IMR-90 (cell line): ENCODE results near the gene HHATL. TPM values are rescaled to one million over a fixed set of nuclear protein-coding genes. Genes with fewer than 3 reads are reported as not detected.

ENCODE experiments used
- ATAC-seq: fragments of 200-7000 bp; cut with Tn5 transposase; 2 replicates; pipeline ENCODE4 v1.9.1; 2020; ENCODE audit warnings: low read depth, mild to moderate bottlenecking, moderate library complexity
- BruUV-seq: library from RNA; stranded (reverse); fragments of 400-500 nt; replicated peaks from 2 replicates; lab custom pipeline; 2021; lab: Mats Ljungman, UMichigan
- CTCF ChIA-PET: fragments of 300-600 bp; formaldehyde crosslinking; extraction: SDS; loops from one replicate; lab custom pipeline; 2021; ENCODE audit warnings: antibody characterized with exemption; lab: Yijun Ruan, JAX
- POLR2A ChIA-PET: fragments of 300-600 bp; sonication (Branson Sonifier 250); formaldehyde crosslinking; loops from one replicate; lab custom pipeline; 2022; ENCODE audit warnings: antibody characterized with exemption; ENCODE audit not compliant: unreplicated experiment; lab: Charles Lee
- DNase-seq: peaks from one replicate; pipeline ENCODE4 v3.0.0; 2013
- H2AFZ ChIP-seq: replicated peaks from 2 replicates; pipeline ENCODE3; 2013; ENCODE audit warnings: low read length, mild to moderate bottlenecking; ENCODE audit not compliant: poor library complexity
- H2AK5ac ChIP-seq: 2 replicates; pipeline ENCODE4 v1.6.1; 2013; ENCODE audit warnings: low read depth, low read length, inconsistent platforms
- H2AK9ac ChIP-seq: replicated peaks from 2 replicates; pipeline ENCODE3; 2013; ENCODE audit warnings: mild to moderate bottlenecking, low read depth, low read length, moderate library complexity; ENCODE audit not compliant: poor library complexity
- H2BK120ac ChIP-seq: 2 replicates; pipeline ENCODE4 v1.6.1; 2013; ENCODE audit warnings: low read depth, low read length, inconsistent platforms
- H2BK15ac ChIP-seq: 3 replicates; pipeline ENCODE4 v1.6.1; 2013; ENCODE audit warnings: low read depth, low read length, inconsistent platforms
- H2BK20ac ChIP-seq: 2 replicates; pipeline ENCODE4 v1.6.1; 2013; ENCODE audit warnings: low read depth, mild to moderate bottlenecking, inconsistent platforms, low read length, moderate library complexity
- H2BK5ac ChIP-seq: 2 replicates; pipeline ENCODE4 v1.6.1; 2013; ENCODE audit warnings: mild to moderate bottlenecking, low read depth, low read length, inconsistent platforms; ENCODE audit not compliant: poor library complexity, severe bottlenecking
- H3K14ac ChIP-seq: replicated peaks from 2 replicates; pipeline ENCODE4 v1.6.1; 2013; ENCODE audit warnings: low read depth, low read length, inconsistent platforms
- H3K18ac ChIP-seq: 2 replicates; pipeline ENCODE4 v1.6.1; 2013; ENCODE audit warnings: low read depth, low read length, control low read depth
- H3K23ac ChIP-seq: 2 replicates; pipeline ENCODE4 v1.6.1; 2013; ENCODE audit warnings: low read depth, low read length, inconsistent platforms
- H3K27ac ChIP-seq: 2 replicates; pipeline ENCODE4 v1.5.1; 2013; ENCODE audit warnings: mild to moderate bottlenecking, control low read depth, low read length; ENCODE audit not compliant: insufficient read depth
- H3K27me3 ChIP-seq: 2 replicates; pipeline ENCODE4 v1.6.1; 2013; ENCODE audit warnings: low read length; ENCODE audit not compliant: control insufficient read depth, insufficient read depth
- H3K36me3 ChIP-seq: 2 replicates; pipeline ENCODE4 v1.6.1; 2013; ENCODE audit warnings: low read length, mixed read lengths; ENCODE audit not compliant: control insufficient read depth, insufficient read depth
- H3K4ac ChIP-seq: 2 replicates; pipeline ENCODE4 v1.6.1; 2013; ENCODE audit warnings: low read depth, low read length, inconsistent platforms
- H3K4me1 ChIP-seq: 2 replicates; pipeline ENCODE4 v1.6.1; 2013; ENCODE audit warnings: low read length, mixed read lengths; ENCODE audit not compliant: control insufficient read depth, insufficient read depth
- H3K4me2 ChIP-seq: 2 replicates; pipeline ENCODE4 v1.6.1; 2013; ENCODE audit warnings: low read depth, mild to moderate bottlenecking, control low read depth, low read length, moderate library complexity
- H3K4me3 ChIP-seq: 2 replicates; pipeline ENCODE4 v1.5.1; 2013; ENCODE audit warnings: low read depth, mild to moderate bottlenecking, control low read depth, low read length, moderate library complexity; ENCODE audit not compliant: insufficient read depth
- H3K56ac ChIP-seq: 2 replicates; pipeline ENCODE4 v1.6.1; 2013; ENCODE audit warnings: low read length, inconsistent platforms; ENCODE audit not compliant: insufficient read depth; ENCODE audit errors: extremely low read depth
- H3K79me1 ChIP-seq, 2 experiments: 2 replicates each; pipeline ENCODE4 v1.6.1; 2013; ENCODE audit warnings: low read length in 2 of 2, inconsistent platforms in 1 of 2, low read depth in 1 of 2
- H3K9ac ChIP-seq: 2 replicates; pipeline ENCODE4 v1.6.1; 2013; ENCODE audit warnings: low read depth, low read length, control low read depth
- H3K9me1 ChIP-seq: 2 replicates; pipeline ENCODE4 v1.6.1; 2013; ENCODE audit warnings: low read length, inconsistent platforms; ENCODE audit not compliant: insufficient read depth
- H3K9me3 ChIP-seq: 2 replicates; pipeline ENCODE4 v1.6.1; 2013; ENCODE audit warnings: low read length; ENCODE audit not compliant: control insufficient read depth, insufficient read depth
- H4K20me1 ChIP-seq: 2 replicates; pipeline ENCODE4 v1.6.1; 2013; ENCODE audit warnings: low read length, inconsistent platforms; ENCODE audit not compliant: insufficient read depth
- H4K5ac ChIP-seq: 2 replicates; pipeline ENCODE4 v1.6.1; 2013; ENCODE audit warnings: mild to moderate bottlenecking, low read depth, low read length, control low read depth
- H4K8ac ChIP-seq, 2 experiments: 2 replicates each; pipeline ENCODE4 v1.6.1; 2013; ENCODE audit warnings: low read depth in 2 of 2, low read length in 2 of 2, control low read depth in 1 of 2, inconsistent platforms in 1 of 2
- H4K91ac ChIP-seq: 2 replicates; pipeline ENCODE4 v1.6.1; 2013; ENCODE audit warnings: low read depth, low read length, inconsistent platforms; ENCODE audit not compliant: insufficient read depth
- CEBPB ChIP-seq: IDR thresholded peaks from 2 replicates; pipeline ENCODE4 v1.6.1; 2012; ENCODE audit warnings: low read depth, low read length, improper control_type of control experiment
- MAFK ChIP-seq: IDR thresholded peaks from 2 replicates; pipeline ENCODE4 v1.6.1; 2012; ENCODE audit warnings: low read depth, low read length, improper control_type of control experiment
- POLR2A ChIP-seq: IDR thresholded peaks from 2 replicates; pipeline ENCODE4 v1.6.1; 2012; ENCODE audit warnings: mild to moderate bottlenecking, low read depth, low read length
- RAD21 ChIP-seq: IDR thresholded peaks from 2 replicates; pipeline ENCODE4 v1.6.1; 2012; ENCODE audit warnings: low read length, improper control_type of control experiment
- RFX5 ChIP-seq: IDR thresholded peaks from 2 replicates; pipeline ENCODE4 v1.8.0; 2012; ENCODE audit warnings: low read depth, mild to moderate bottlenecking, low read length, moderate library complexity
- SMC3 ChIP-seq: fragments of 150-350 bp; IDR thresholded peaks from 2 replicates; pipeline ENCODE4 v1.6.1; 2016; ENCODE audit warnings: low read depth, mild to moderate bottlenecking, antibody characterized with exemption, low read length, moderate library complexity
- WGBS, 2 experiments: methylation state at CpG; one replicate each; pipeline versions ENCODE4 v1.1.5 to v1.1.7; 2013; ENCODE audit warnings: missing lambda C conversion rate in 2 of 2; ENCODE audit not compliant: insufficient read length in 1 of 2; ENCODE audit errors: extremely low coverage in 2 of 2; 5-methylcytosine and 5-hydroxymethylcytosine counted together
- dilution Hi-C: fragments of 300-500 bp; cut with HindIII; formaldehyde crosslinking; loops from one replicate; pipeline ENCODE4 v1.14.3; 2018; ENCODE audit warnings: low sequenced_read_pairs; ENCODE audit not compliant: unreplicated experiment
- in situ Hi-C: fragments of 300-500 bp; cut with MboI; formaldehyde crosslinking; loops from 3 replicates; pipeline ENCODE4 v1.14.3; 2019; ENCODE audit warnings: low sequenced_read_pairs, inconsistent platforms, mixed read lengths
- intact Hi-C: fragments of 100-400 bp; cut with micrococcal nuclease; formaldehyde crosslinking; loops from 2 replicates; pipeline ENCODE4 v1.10.0; 2022
- polyA plus RNA-seq, 3 experiments: library from polyadenylated mRNA; depleted of rRNA; stranded (reverse); fragments of >200 nt; gene quantifications; 2 replicates each; pipeline ENCODE4 v1.2.3, GENCODE V29; 2012; ENCODE audit warnings: low replicate concordance in 1 of 3
- total RNA-seq: library from RNA; depleted of rRNA; stranded (reverse); fragments of >200 nt; gene quantifications from 2 replicates; pipeline ENCODE4 v1.2.3, GENCODE V29; 2012
- TF ChIP-seq, protein P1 (sequence below): fragments of 150-350 bp; IDR thresholded peaks from 2 replicates; pipeline ENCODE4 v1.6.1; 2016; ENCODE audit warnings: low read depth, mild to moderate bottlenecking, low read length, moderate library complexity, borderline replicate concordance

Gene HHATL
- total and polyA plus RNA-seq, 2 of the 4 experiments (the other 2 are of a cell fraction) = not detected

DNA sequence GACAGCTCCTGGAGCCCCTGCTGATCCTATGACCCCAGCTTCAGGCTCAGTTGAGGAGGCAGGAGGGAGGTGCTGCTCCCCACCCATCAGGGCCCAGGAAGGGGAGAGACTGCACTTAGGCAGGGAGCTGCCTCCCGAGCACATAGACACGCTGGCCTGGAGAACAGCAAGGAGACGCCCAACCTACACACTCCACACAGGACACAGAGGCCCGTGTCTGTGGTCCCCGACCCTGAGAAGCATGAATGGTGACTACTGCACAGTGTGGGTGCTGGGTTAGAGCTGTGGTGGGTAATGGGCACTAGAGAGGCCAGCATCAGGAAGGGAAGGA lies 1.1 kb upstream of the HHATL start:
- no CpG with 5 or more reads among the region's 5 CpGs for WGBS, 2 experiments
- Histone ChIP-seq H3K9ac (no peak overlapping the region), H4K20me1 (no peaks in the 10 kb centered on the region; the same call in none of the 2 replicates), H2BK120ac (no peak overlapping the region), H4K5ac (no peak overlapping the region), H3K9me1 (no peaks in the 10 kb centered on the region; the same call in 1 of the 2 replicates), H2BK15ac (no peak overlapping the region), H3K4me3 (no peak overlapping the region), H3K27me3 (peaks cover 45% of the 10 kb centered on the region), H3K79me1 (no peaks in the 10 kb centered on the region), H3K4me2 (no peak overlapping the region), H2AK9ac (no peak overlapping the region), H3K36me3 (no peaks in the 10 kb centered on the region), H3K4ac (no peak overlapping the region), H3K56ac (no peak overlapping the region), H2BK5ac (no peak overlapping the region), H3K4me1 (no peaks in the 10 kb centered on the region), H3K18ac (no peak overlapping the region), H3K27ac (no peak overlapping the region), H4K8ac (no peak overlapping the region), H3K14ac (no peak overlapping the region), H2AFZ (no peak overlapping the region), H3K23ac (no peak overlapping the region), H4K91ac (no peak overlapping the region), H3K9me3 (no peaks in the 10 kb centered on the region), H2BK20ac (no peak overlapping the region), H2AK5ac (no peak overlapping the region)
- dilution Hi-C loops = no loop called here
- no peak for TF ChIP-seq SMC3
- TF ChIP-seq CEBPB = no peak
- TF ChIP-seq MAFK = no peak
- TF ChIP-seq, protein P1, sequence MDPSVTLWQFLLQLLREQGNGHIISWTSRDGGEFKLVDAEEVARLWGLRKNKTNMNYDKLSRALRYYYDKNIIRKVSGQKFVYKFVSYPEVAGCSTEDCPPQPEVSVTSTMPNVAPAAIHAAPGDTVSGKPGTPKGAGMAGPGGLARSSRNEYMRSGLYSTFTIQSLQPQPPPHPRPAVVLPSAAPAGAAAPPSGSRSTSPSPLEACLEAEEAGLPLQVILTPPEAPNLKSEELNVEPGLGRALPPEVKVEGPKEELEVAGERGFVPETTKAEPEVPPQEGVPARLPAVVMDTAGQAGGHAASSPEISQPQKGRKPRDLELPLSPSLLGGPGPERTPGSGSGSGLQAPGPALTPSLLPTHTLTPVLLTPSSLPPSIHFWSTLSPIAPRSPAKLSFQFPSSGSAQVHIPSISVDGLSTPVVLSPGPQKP = no peak
- no peak for TF ChIP-seq RAD21
- no peak for TF ChIP-seq RFX5
- no peak for TF ChIP-seq POLR2A
- ChIA-PET CTCF (no interaction called here), POLR2A (no interaction called here)
- in situ Hi-C loops = no loop called here
- DNase-seq = no peak
- no peak for ATAC-seq
- BruUV-seq = no TSS peak
- intact Hi-C loops = no loop called here
